Ishikawa (cell line): ENCODE measurements around the gene STON2.

Source experiments
- CEBPB ChIP-seq: IDR thresholded peaks from 2 replicates; pipeline ENCODE4 v1.6.1; 2012
- CREB1 ChIP-seq: IDR thresholded peaks from 2 replicates; pipeline ENCODE4 v1.6.1; 2012; ENCODE audit warnings: low read depth
- EGR1 ChIP-seq: IDR thresholded peaks from 2 replicates; pipeline ENCODE4 v1.6.1; 2012
- EP300 ChIP-seq: IDR thresholded peaks from 2 replicates; pipeline ENCODE4 v1.6.1; 2012; ENCODE audit warnings: borderline replicate concordance
- FOXM1 ChIP-seq: IDR thresholded peaks from 2 replicates; pipeline ENCODE4 v1.6.1; 2012; ENCODE audit warnings: low read depth, borderline replicate concordance
- NFIC ChIP-seq: IDR thresholded peaks from 2 replicates; pipeline ENCODE4 v1.6.1; 2012
- RAD21 ChIP-seq: IDR thresholded peaks from 2 replicates; pipeline ENCODE4 v1.6.1; 2012; ENCODE audit warnings: low read depth
- TAF1 ChIP-seq: IDR thresholded peaks from 2 replicates; pipeline ENCODE4 v1.6.1; 2012; ENCODE audit warnings: low read depth, mild to moderate bottlenecking
- TCF12 ChIP-seq: IDR thresholded peaks from 2 replicates; pipeline ENCODE4 v1.6.1; 2012; ENCODE audit warnings: low read depth
- TEAD4 ChIP-seq: IDR thresholded peaks from 2 replicates; pipeline ENCODE4 v1.6.1; 2012
- YY1 ChIP-seq: IDR thresholded peaks from 2 replicates; pipeline ENCODE4 v1.6.1; 2012; ENCODE audit warnings: low read depth
- TF ChIP-seq, protein P1 (sequence below): IDR thresholded peaks from 2 replicates; pipeline ENCODE4 v1.6.1; 2012

STON2 gene

DNA sequence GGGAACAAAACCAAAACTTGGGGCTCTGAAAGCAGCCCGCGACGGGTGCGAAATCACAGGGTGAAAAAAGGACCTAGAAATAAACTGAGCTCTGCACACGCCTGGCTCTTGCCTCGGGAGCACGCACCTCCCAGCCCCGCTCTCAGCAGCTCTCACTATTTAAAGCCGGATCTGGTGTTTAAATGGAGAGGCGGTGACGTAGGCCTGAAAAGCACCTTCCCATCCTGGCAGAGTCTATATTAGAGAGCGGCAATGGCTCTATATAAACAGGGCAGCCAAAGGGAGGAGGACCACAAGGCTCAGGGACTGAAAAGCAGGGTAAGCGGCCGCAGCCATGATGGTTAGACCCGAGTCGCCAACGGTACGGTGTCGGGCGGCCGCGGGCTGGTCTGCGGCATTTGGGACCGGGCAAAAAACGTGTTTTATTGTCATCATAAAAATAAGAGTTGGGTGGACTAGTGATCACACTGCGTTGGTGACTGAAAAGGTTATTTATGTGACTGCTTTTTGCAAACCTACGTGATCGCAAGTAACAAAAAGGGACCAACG is 180.8 kb downstream of the STON2 start:
- TF ChIP-seq TAF1: peak; percentile 79
- TF ChIP-seq, protein P1, sequence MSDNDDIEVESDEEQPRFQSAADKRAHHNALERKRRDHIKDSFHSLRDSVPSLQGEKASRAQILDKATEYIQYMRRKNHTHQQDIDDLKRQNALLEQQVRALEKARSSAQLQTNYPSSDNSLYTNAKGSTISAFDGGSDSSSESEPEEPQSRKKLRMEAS: peak; percentile 69
- no peak for TF ChIP-seq NFIC
- TF ChIP-seq TEAD4: no peak
- no peak for TF ChIP-seq CEBPB
- peak; percentile 57 for TF ChIP-seq CREB1
- TF ChIP-seq RAD21: no peak
- TF ChIP-seq FOXM1: no peak; the same call in 1 of the 2 replicates
- no peak for TF ChIP-seq EGR1
- peak; percentile 89 for TF ChIP-seq YY1
- no peak for TF ChIP-seq TCF12

DNA sequence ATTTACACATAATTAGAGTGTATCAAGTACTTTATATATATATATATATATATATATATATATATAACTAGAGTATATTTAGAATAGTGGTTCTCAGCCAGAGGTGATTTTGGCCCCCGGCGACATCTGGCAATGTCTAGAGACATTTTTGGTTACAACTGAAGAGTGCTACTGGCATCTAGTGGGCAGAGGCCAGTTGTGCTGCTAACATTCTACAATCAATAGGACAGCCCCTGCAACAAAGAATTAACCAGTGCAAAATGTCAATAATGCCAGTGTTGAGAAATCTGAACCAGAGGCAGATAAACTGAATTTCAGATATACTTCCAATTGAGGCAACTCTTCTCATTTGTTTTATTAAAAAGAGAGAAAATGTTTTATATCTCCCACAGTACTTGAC is 188.3 kb downstream of the STON2 start:
- no peak for TF ChIP-seq EP300
- TF ChIP-seq RAD21: peak; percentile 6; the same call in 1 of the 2 replicates
